ENCODE measurements around the gene COL7A1.

GRCh38 chr3:48624767-48625166 is 29.6 kb upstream of the COL7A1 start:
- no peak for TF ChIP-seq CTCF (IDR thresholded peaks at IDR 0.05)
- no peak for TF ChIP-seq POLR2A (IDR thresholded peaks at IDR 0.05)

All from adrenal gland (tissue), 5 donors.